SU-DHL-6 (cell line): Measurements from ENCODE around the gene CARD18.

ENCODE experiments used
- H2AFZ ChIP-seq: fragments of 200-600 bp; sonication (generic); 2 replicates; pipeline ENCODE4 v1.6.1; 2014; ENCODE audit warnings: low read depth, mild to moderate bottlenecking, moderate library complexity, mixed read lengths, antibody characterized with exemption, low read length; ENCODE audit not compliant: severe bottlenecking
- H3F3A ChIP-seq: fragments of 200-600 bp; shearing (Covaris generic); 2 replicates; pipeline ENCODE4 v1.6.0; 2016; ENCODE audit warnings: antibody characterized with exemption, mild to moderate bottlenecking; ENCODE audit not compliant: insufficient read depth
- H3K27ac ChIP-seq: fragments of 200-600 bp; sonication (generic); 2 replicates; pipeline ENCODE4 v1.5.1; 2016; ENCODE audit warnings: low read depth, mild to moderate bottlenecking, low read length, moderate library complexity, mixed read lengths
- H3K27me3 ChIP-seq: fragments of 200-600 bp; sonication (generic), shearing (Covaris generic); 2 replicates; pipeline ENCODE4 v1.6.0; 2014; ENCODE audit warnings: mild to moderate bottlenecking, low read length
- H3K36me3 ChIP-seq: fragments of 200-600 bp; sonication (generic); 2 replicates; pipeline ENCODE4 v1.6.1; 2014; ENCODE audit warnings: mild to moderate bottlenecking, low read length, mixed read lengths
- H3K4me2 ChIP-seq: fragments of 300-600, 200-600 bp; shearing (Covaris generic), sonication (generic); 2 replicates; pipeline ENCODE4 v1.6.0; 2014; ENCODE audit warnings: low read length, low read depth, mild to moderate bottlenecking; ENCODE audit not compliant: poor library complexity, severe bottlenecking
- H3K4me3 ChIP-seq: fragments of 200-600 bp; sonication (generic); 2 replicates; pipeline ENCODE4 v1.5.1; 2014; ENCODE audit warnings: antibody characterized with exemption, low read length, mild to moderate bottlenecking, mixed read lengths; ENCODE audit not compliant: insufficient read depth, poor library complexity, severe bottlenecking
- H3K79me2 ChIP-seq: fragments of 200-600 bp; sonication (generic); 2 replicates; pipeline ENCODE4 v1.6.1; 2014; ENCODE audit warnings: mild to moderate bottlenecking, low read length, moderate library complexity; ENCODE audit not compliant: insufficient read depth
- H3K9ac ChIP-seq: fragments of 200-600 bp; sonication (generic); 2 replicates; pipeline ENCODE4 v1.7.0; 2014; ENCODE audit warnings: mild to moderate bottlenecking, low read length
- H3K9me2 ChIP-seq: fragments of 200-600 bp; sonication (generic); replicated peaks from 2 replicates; pipeline ENCODE4 v1.6.1; 2014; ENCODE audit warnings: low read length; ENCODE audit not compliant: insufficient read depth
- H3K9me3 ChIP-seq: fragments of 200-600 bp; sonication (generic); 2 replicates; pipeline ENCODE4 v1.6.1; 2014; ENCODE audit warnings: low read length, mixed read lengths; ENCODE audit not compliant: insufficient read depth
- H4K20me1 ChIP-seq: fragments of 200-600 bp; sonication (generic); 2 replicates; pipeline ENCODE4 v1.6.1; 2014; ENCODE audit warnings: low read depth, mild to moderate bottlenecking, antibody characterized with exemption, low read length, moderate library complexity, mixed read lengths
- CTCF ChIP-seq: fragments of 200-600 bp; sonication (generic); IDR thresholded peaks from one replicate; pipeline ENCODE4 v1.5.1; 2017; ENCODE audit warnings: antibody characterized with exemption, mild to moderate bottlenecking, low read length, moderate library complexity; ENCODE audit not compliant: insufficient read depth, poor library complexity, severe bottlenecking
- EZH2phosphoT487 ChIP-seq: fragments of 200-600 bp; sonication (generic), shearing (Covaris generic); conservative IDR thresholded peaks from 2 replicates; pipeline ENCODE4 v1.6.1; 2018; ENCODE audit warnings: mild to moderate bottlenecking, antibody characterized with exemption, low read length, moderate library complexity, mixed read lengths

Gene CARD18

GRCh38 chr11:105162506-105162905, 22.9 kb upstream of the CARD18 start:
- Histone ChIP-seq H3K4me2 (no peak overlapping the region), H3K9me2 (no peaks in the 10 kb centered on the region), H3K36me3 (no peaks in the 10 kb centered on the region), H3K79me2 (no peaks in the 10 kb centered on the region), H3K27ac (no peak overlapping the region), H3K9me3 (no peaks in the 10 kb centered on the region), H3K27me3 (no peaks in the 10 kb centered on the region), H3K4me3 (no peak overlapping the region), H3K9ac (no peak overlapping the region), H4K20me1 (no peaks in the 10 kb centered on the region), H3F3A (no peaks in the 10 kb centered on the region), H2AFZ (no peak overlapping the region)
- no peak for TF ChIP-seq EZH2phosphoT487
- no peak for TF ChIP-seq CTCF

- H3K9me3 ChIP-seq, result no peaks in the 10 kb centered on the region
- no peaks in the 10 kb centered on the region for H3K27me3 ChIP-seq
- TF ChIP-seq EZH2phosphoT487, result no peak
- no peak for TF ChIP-seq CTCF
- no peaks in the 10 kb centered on the region for H3K79me2 ChIP-seq
- no peak overlapping the region for H3K4me3 ChIP-seq
- H2AFZ ChIP-seq, result no peak overlapping the region
- H3K4me2 ChIP-seq, result no peak overlapping the region
- H4K20me1 ChIP-seq, result no peaks in the 10 kb centered on the region
- H3K36me3 ChIP-seq, result no peaks in the 10 kb centered on the region
- H3K27ac ChIP-seq, result no peak overlapping the region
- no peaks in the 10 kb centered on the region for H3F3A ChIP-seq
- H3K9ac ChIP-seq, result no peak overlapping the region
- no peaks in the 10 kb centered on the region for H3K9me2 ChIP-seq
Observed at GRCh38 chr11:105158436-105158835, 18.9 kb upstream of the CARD18 start.

- no peak for TF ChIP-seq CTCF
- TF ChIP-seq EZH2phosphoT487, result no peak
- Histone ChIP-seq H3K4me2 (no peak overlapping the region), H3K9ac (no peak overlapping the region)
Observed at GRCh38 chr11:105156720-105157119, 17.2 kb upstream of the CARD18 start.

More at GRCh38 chr11:105156720-105157119, 17.2 kb upstream of the CARD18 start:
- Histone ChIP-seq H3K4me3 (no peak overlapping the region), H3K9me2 (no peaks in the 10 kb centered on the region), H3K36me3 (no peaks in the 10 kb centered on the region), H3K27ac (no peak overlapping the region), H2AFZ (no peak overlapping the region), H3K9me3 (no peaks in the 10 kb centered on the region), H3F3A (no peaks in the 10 kb centered on the region), H3K27me3 (no peaks in the 10 kb centered on the region), H4K20me1 (no peaks in the 10 kb centered on the region), H3K79me2 (no peaks in the 10 kb centered on the region)
